SK-N-SH (cell line): ENCODE data around the gene KLHL12. TPM values are rescaled to one million over a fixed set of nuclear protein-coding genes. Genes with fewer than 3 reads are reported as not detected.

Source experiments
- CTCF ChIA-PET: fragments of 300-600, 350-600 bp; formaldehyde crosslinking; extraction: SDS; loops from one replicate; lab custom pipeline; 2021; lab: Yijun Ruan, JAX
- POLR2A ChIA-PET: fragments of 350-600 bp; sonication (Branson Sonifier 250); formaldehyde crosslinking; extraction: SDS; loops from one replicate; lab custom pipeline; 2020; ENCODE audit warnings: antibody characterized with exemption, inconsistent platforms; lab: Yijun Ruan, JAX
- DNase-seq: peaks from one replicate; pipeline ENCODE4 v3.0.0; 2012
- H2AFZ ChIP-seq: fragments of 200-600 bp; sonication (generic); 2 replicates; pipeline ENCODE4 v1.8.1; 2016; ENCODE audit warnings: antibody characterized with exemption, mild to moderate bottlenecking, low read depth
- H3F3A ChIP-seq: fragments of 200-600 bp; sonication (generic); replicated peaks from 2 replicates; pipeline ENCODE3; 2016; ENCODE audit warnings: antibody characterized with exemption, mild to moderate bottlenecking; ENCODE audit not compliant: insufficient read depth
- H3K27ac ChIP-seq, 2 experiments: fragments of 200-500 bp in 1 of 2; fragments of 200-600 bp in 1 of 2; sonication (Bioruptor generic) in 1 of 2; sonication (generic), shearing (Covaris generic) in 1 of 2; 2 replicates each; pipeline versions ENCODE4 v1.5.1 to v1.6.1; 2014 to 2016; ENCODE audit warnings: low read depth in 2 of 2, inconsistent platforms in 1 of 2, low read length in 1 of 2, mild to moderate bottlenecking in 1 of 2, mixed read lengths in 1 of 2
- H3K27me3 ChIP-seq: fragments of 200-600 bp; sonication (generic), shearing (Covaris generic); 2 replicates; pipeline ENCODE4 v1.6.1; 2016; ENCODE audit warnings: mixed run types; ENCODE audit not compliant: insufficient read depth
- H3K36me3 ChIP-seq, 2 experiments: fragments of 200-500 bp in 1 of 2; fragments of 200-600 bp in 1 of 2; sonication (Bioruptor generic) in 1 of 2; sonication (generic) in 1 of 2; replicated peaks in 1 of 2; 2 replicates each; pipeline versions ENCODE3 to v1.5.1; 2014 to 2016; ENCODE audit warnings: low read length in 1 of 2, mild to moderate bottlenecking in 1 of 2; ENCODE audit not compliant: insufficient read depth in 2 of 2, control insufficient read depth in 1 of 2
- H3K4me1 ChIP-seq, 2 experiments: fragments of 200-500 bp in 1 of 2; fragments of 200-600 bp in 1 of 2; sonication (Bioruptor generic) in 1 of 2; sonication (generic), shearing (Covaris generic) in 1 of 2; 2 replicates each; pipeline versions ENCODE4 v1.5.1 to v1.6.1; 2014 to 2016; ENCODE audit warnings: low read depth in 1 of 2, low read length in 1 of 2, mixed run types in 1 of 2; ENCODE audit not compliant: insufficient read depth in 2 of 2, control insufficient read depth in 1 of 2
- H3K4me2 ChIP-seq: fragments of 200-600 bp; sonication (generic), shearing (Covaris generic); 2 replicates; pipeline ENCODE4 v1.6.1; 2017; ENCODE audit warnings: mixed run types
- H3K4me3 ChIP-seq, 2 experiments: fragments of 200-500 bp in 1 of 2; fragments of 200-600 bp in 1 of 2; sonication (Bioruptor generic) in 1 of 2; sonication (generic), shearing (Covaris generic) in 1 of 2; 2 replicates each; pipeline versions ENCODE4 v1.5.1 to v1.8.1; 2014 to 2016; ENCODE audit warnings: low read depth in 2 of 2, inconsistent platforms in 1 of 2, low read length in 1 of 2, mild to moderate bottlenecking in 1 of 2, mixed read lengths in 1 of 2, moderate library complexity in 1 of 2
- H3K79me2 ChIP-seq: fragments of 200-600 bp; sonication (generic); 2 replicates; pipeline ENCODE4 v1.8.1; 2017; ENCODE audit warnings: mild to moderate bottlenecking; ENCODE audit not compliant: insufficient read depth
- H3K9ac ChIP-seq: fragments of 200-600 bp; sonication (generic); 2 replicates; pipeline ENCODE4 v1.6.1; 2017; ENCODE audit warnings: mixed run types
- H3K9me2 ChIP-seq: fragments of 200-600 bp; sonication (generic); 2 replicates; pipeline ENCODE4 v1.6.1; 2017; ENCODE audit warnings: mixed run types
- H3K9me3 ChIP-seq: fragments of 200-600 bp; sonication (generic); 2 replicates; pipeline ENCODE4 v1.6.1; 2017; ENCODE audit warnings: mixed run types, mild to moderate bottlenecking, moderate library complexity
- H4K20me1 ChIP-seq: fragments of 200-600 bp; sonication (generic); 2 replicates; pipeline ENCODE4 v1.6.1; 2017; ENCODE audit warnings: mild to moderate bottlenecking, mixed run types; ENCODE audit not compliant: insufficient read depth
- CHD2 ChIP-seq: fragments of 150-350 bp; IDR thresholded peaks from 2 replicates; pipeline ENCODE4 v1.6.1; 2018; ENCODE audit warnings: low read length; ENCODE audit not compliant: partially characterized antibody
- ELF1 ChIP-seq: IDR thresholded peaks from 2 replicates; pipeline ENCODE4 v1.4.0; 2012
- FOXM1 ChIP-seq: IDR thresholded peaks from 2 replicates; pipeline ENCODE4 v1.4.0; 2012; ENCODE audit warnings: low read depth, mild to moderate bottlenecking
- GATA2 ChIP-seq: sonication (generic); formaldehyde crosslinking; IDR thresholded peaks from 2 replicates; pipeline ENCODE4 v1.5.0; 2020; ENCODE audit warnings: mild to moderate bottlenecking, missing genetic modification reagents
- JUND ChIP-seq: IDR thresholded peaks from 2 replicates; pipeline ENCODE4 v1.4.0; 2012
- MEF2A ChIP-seq: IDR thresholded peaks from 2 replicates; pipeline ENCODE4 v1.4.0; 2012; ENCODE audit warnings: low read depth, borderline replicate concordance
- NFIC ChIP-seq: IDR thresholded peaks from 2 replicates; pipeline ENCODE4 v1.4.0; 2012; ENCODE audit warnings: borderline replicate concordance
- RCOR1 ChIP-seq: fragments of 150-350 bp; IDR thresholded peaks from 2 replicates; pipeline ENCODE4 v1.6.1; 2017; ENCODE audit warnings: antibody characterized with exemption, low read length
- REST ChIP-seq: IDR thresholded peaks from 2 replicates; pipeline ENCODE4 v1.6.1; 2012; ENCODE audit warnings: mild to moderate bottlenecking, low read depth, low read length, moderate library complexity
- RFX5 ChIP-seq: IDR thresholded peaks from 2 replicates; pipeline ENCODE4 v1.6.1; 2012; ENCODE audit warnings: mild to moderate bottlenecking, improper control_type of control experiment, low read length
- SMC3 ChIP-seq: IDR thresholded peaks from 2 replicates; pipeline ENCODE4 v1.6.1; 2012; ENCODE audit warnings: low read depth, low read length, improper control_type of control experiment
- TAF1 ChIP-seq: IDR thresholded peaks from 2 replicates; pipeline ENCODE4 v1.6.1; 2012; ENCODE audit warnings: low read depth, mild to moderate bottlenecking, low read length, moderate library complexity, borderline replicate concordance
- TEAD4 ChIP-seq: IDR thresholded peaks from 2 replicates; pipeline ENCODE4 v1.4.0; 2012; ENCODE audit warnings: mild to moderate bottlenecking, borderline replicate concordance; ENCODE audit not compliant: insufficient read depth
- USF1 ChIP-seq: IDR thresholded peaks from 2 replicates; pipeline ENCODE4 v1.4.0; 2012; ENCODE audit warnings: low read depth, borderline replicate concordance
- USF2 ChIP-seq: fragments of 150-350 bp; IDR thresholded peaks from 2 replicates; pipeline ENCODE4 v1.6.1; 2017; ENCODE audit warnings: antibody characterized with exemption, low read length, low read depth, borderline replicate concordance
- YY1 ChIP-seq: IDR thresholded peaks from 2 replicates; pipeline ENCODE4 v1.4.0; 2012; ENCODE audit warnings: low read depth, mild to moderate bottlenecking
- ZBTB33 ChIP-seq: IDR thresholded peaks from 2 replicates; pipeline ENCODE4 v1.4.0; 2012; ENCODE audit warnings: low read depth, borderline replicate concordance
- WGBS: methylation state at CpG from one replicate; pipeline ENCODE4 v1.1.6; 2017; ENCODE audit warnings: low lambda C conversion rate; 5-methylcytosine and 5-hydroxymethylcytosine counted together
- polyA plus RNA-seq, 3 experiments: library from polyadenylated mRNA; depleted of rRNA; stranded (reverse); fragments of >200 nt; gene quantifications; 2 replicates each; pipeline ENCODE4 v1.2.3, GENCODE V29; 2012

The KLHL12 gene
- polyA plus RNA-seq, 1 of the 3 experiments (the other 2 are of a cell fraction) = 22.6 TPM

GRCh38 chr1:202944438-202944921, 17.4 kb upstream of the KLHL12 start:
- no peak overlapping the region for H3K4me2 ChIP-seq
- peaks cover 67 to 72% of the 10 kb centered on the region in 2 experiments for H3K36me3 ChIP-seq
- H3K27me3 ChIP-seq = no peaks in the 10 kb centered on the region
- no peak overlapping the region for H2AFZ ChIP-seq
- TF ChIP-seq JUND (no peak), USF2 (no peak), MEF2A (no peak), YY1 (no peak), RCOR1 (no peak), TAF1 (no peak), ZBTB33 (no peak), TEAD4 (no peak), FOXM1 (no peak), USF1 (no peak), RFX5 (no peak), SMC3 (no peak), GATA2 (CRISPR knock-in tag) (no peak)
- no peak overlapping the region for H3K9ac ChIP-seq
- no peaks in the 10 kb centered on the region for H3F3A ChIP-seq
- no peaks in the 10 kb centered on the region for H3K9me2 ChIP-seq
- H3K4me1 ChIP-seq = no peaks in the 10 kb centered on the region
- no peak overlapping the region for H3K27ac ChIP-seq
- peaks cover 9% of the 10 kb centered on the region for H3K79me2 ChIP-seq
- ChIA-PET POLR2A (no interaction called here), CTCF (interaction anchor here (1.4 kb wide), 1 partner anchor 17 kb away, joined by 3 read pairs; the partner anchor contains the start of gene KLHL12)
- H4K20me1 ChIP-seq = no peaks in the 10 kb centered on the region
- 96% methylated on average over 5 of the region's 5 CpGs for WGBS
- H3K9me3 ChIP-seq = no peaks in the 10 kb centered on the region
- no peak for DNase-seq
- H3K4me3 ChIP-seq = no peak overlapping the region

- H3K79me2 ChIP-seq = no peaks in the 10 kb centered on the region; the same call in 1 of the 2 replicates
- CTCF ChIA-PET = interaction anchor here (1.0 to 1.3 kb wide), 3 partner anchors 9 to 15 kb away, joined by 3 to 4 read pairs (median 4); partner anchors contain the start of gene KLHL12
- H3K4me3 ChIP-seq = no peak overlapping the region
- no peaks in the 10 kb centered on the region for H3K9me2 ChIP-seq
- H3K27me3 ChIP-seq = no peaks in the 10 kb centered on the region
- WGBS = 100% methylated on average over 1 of the region's 1 CpG
- POLR2A ChIA-PET = no interaction called here
- no peak for DNase-seq
- H3K27ac ChIP-seq = no peak overlapping the region
- H2AFZ ChIP-seq = no peak overlapping the region
- no peak overlapping the region for H3K4me2 ChIP-seq
- H3F3A ChIP-seq = no peaks in the 10 kb centered on the region
- H4K20me1 ChIP-seq = no peaks in the 10 kb centered on the region
- no peaks in the 10 kb centered on the region for H3K9me3 ChIP-seq
- peaks cover 60 to 65% of the 10 kb centered on the region in 2 experiments for H3K36me3 ChIP-seq
- H3K4me1 ChIP-seq = no peaks in the 10 kb centered on the region
- H3K9ac ChIP-seq = no peak overlapping the region
- no peak for TF ChIP-seq REST
- no peak for TF ChIP-seq CHD2
- no peak for TF ChIP-seq ELF1
- no peak for TF ChIP-seq JUND
- TF ChIP-seq USF2 = no peak
- no peak for TF ChIP-seq ZBTB33
- no peak for TF ChIP-seq NFIC
Observed at GRCh38 chr1:202942426-202942825, 15.4 kb upstream of the KLHL12 start.
